Hepatocyte (in vitro differentiated cells): ENCODE measurements around the gene C1orf198. TPM values are rescaled to one million over a fixed set of nuclear protein-coding genes. Genes with fewer than 3 reads are reported as not detected.
A peak's percentile ranks its signal among the peaks of the same experiment; 100 is the strongest.

Source experiments
- DNase-seq: peaks from one replicate; pipeline ENCODE4 v3.0.0-alpha.2; 2016; ENCODE audit warnings: low spot score
- H2AFZ ChIP-seq: fragments of 200-600 bp; sonication (generic); 2 replicates; pipeline ENCODE4 v1.6.0; 2016; ENCODE audit warnings: antibody characterized with exemption, mild to moderate bottlenecking
- H3K27ac ChIP-seq: fragments of 200-600 bp; sonication (generic); 2 replicates; pipeline ENCODE4 v1.5.1; 2016; ENCODE audit warnings: mild to moderate bottlenecking
- H3K27me3 ChIP-seq: fragments of 200-600 bp; sonication (generic); 2 replicates; pipeline ENCODE4 v1.6.1; 2016
- H3K36me3 ChIP-seq: fragments of 200-600 bp; sonication (generic); replicated peaks from 2 replicates; pipeline ENCODE4 v1.5.1; 2016; ENCODE audit warnings: low read depth; ENCODE audit not compliant: insufficient read depth
- H3K4me1 ChIP-seq: fragments of 200-600 bp; sonication (generic); 2 replicates; pipeline ENCODE4 v1.5.1; 2016; ENCODE audit warnings: mild to moderate bottlenecking, moderate library complexity; ENCODE audit not compliant: insufficient read depth
- H3K4me2 ChIP-seq: fragments of 200-600 bp; sonication (generic); 2 replicates; pipeline ENCODE4 v1.6.0; 2016
- H3K4me3 ChIP-seq: fragments of 200-600 bp; sonication (generic); 2 replicates; pipeline ENCODE4 v1.5.1; 2016; ENCODE audit warnings: mild to moderate bottlenecking
- H3K79me2 ChIP-seq: fragments of 200-600 bp; sonication (generic); 2 replicates; pipeline ENCODE4 v1.6.0; 2017; ENCODE audit warnings: mild to moderate bottlenecking
- H3K9me2 ChIP-seq: fragments of 200-600 bp; sonication (generic); replicated peaks from 2 replicates; pipeline ENCODE4 v1.6.0; 2017; ENCODE audit warnings: mild to moderate bottlenecking; ENCODE audit not compliant: insufficient read depth
- H3K9me3 ChIP-seq: fragments of 200-600 bp; sonication (generic); 2 replicates; pipeline ENCODE4 v1.5.1; 2016; ENCODE audit warnings: low read depth, mild to moderate bottlenecking
- H4K20me1 ChIP-seq: fragments of 200-600 bp; sonication (generic); 2 replicates; pipeline ENCODE4 v1.6.0; 2016; ENCODE audit warnings: mild to moderate bottlenecking; ENCODE audit not compliant: insufficient read depth, poor library complexity, severe bottlenecking
- CTCF ChIP-seq: fragments of 200-600 bp; sonication (generic); IDR thresholded peaks from 2 replicates; pipeline ENCODE4 v1.5.1; 2016; ENCODE audit warnings: antibody characterized with exemption, mild to moderate bottlenecking; ENCODE audit not compliant: poor library complexity
- EZH2 ChIP-seq: fragments of 200-600 bp; sonication (generic); IDR thresholded peaks from 2 replicates; pipeline ENCODE4 v1.6.1; 2016; ENCODE audit warnings: antibody characterized with exemption, mild to moderate bottlenecking, borderline replicate concordance
- EZH2phosphoT487 ChIP-seq: fragments of 200-600 bp; sonication (generic); IDR thresholded peaks from one replicate; pipeline ENCODE4 v1.6.1; 2018; ENCODE audit warnings: antibody characterized with exemption, mild to moderate bottlenecking, low read depth, moderate library complexity; ENCODE audit not compliant: unreplicated experiment, severe bottlenecking
- WGBS: methylation state at CpG from one replicate; pipeline ENCODE4 v1.1.6; 2016; ENCODE audit warnings: low lambda C conversion rate; ENCODE audit errors: missing lambda C conversion rate; 5-methylcytosine and 5-hydroxymethylcytosine counted together
- polyA plus RNA-seq: library from polyadenylated mRNA; unstranded; fragments of >200 nt; fragmentation: Nextera tagmentation; extraction: Ambion mirVana; gene quantifications from 2 replicates; pipeline ENCODE4 v1.2.1, GENCODE V29; 2016
- total RNA-seq: library from RNA; depleted of rRNA; stranded (reverse); fragments of >200 nt; gene quantifications from 2 replicates; pipeline ENCODE4 v1.2.3, GENCODE V29; 2014

C1orf198 gene
- total and polyA plus RNA-seq, 2 experiments from 2014 or later, result 41.4 to 56.9 TPM

- Histone ChIP-seq H3K27ac (no peak overlapping the region), H3K4me2 (no peak overlapping the region), H3K4me3 (no peak overlapping the region), H4K20me1 (no peaks in the 10 kb centered on the region), H3K9me2 (no peaks in the 10 kb centered on the region), H3K27me3 (no peaks in the 10 kb centered on the region), H2AFZ (no peak overlapping the region), H3K9me3 (no peaks in the 10 kb centered on the region), H3K36me3 (no peaks in the 10 kb centered on the region), H3K79me2 (no peaks in the 10 kb centered on the region), H3K4me1 (no peaks in the 10 kb centered on the region)
- DNase-seq, result peak; percentile 86
- WGBS, result 28% methylated on average over 7 of the region's 7 CpGs
- TF ChIP-seq CTCF (peak; percentile 83), EZH2phosphoT487 (no peak)
These were observed 70.4 kb downstream of the C1orf198 start for GRCh38 chr1:230797942-230798365.

GRCh38 chr1:230797376-230797920 is 70.9 kb downstream of the C1orf198 start:
- no peaks in the 10 kb centered on the region for H3K27me3 ChIP-seq
- no peaks in the 10 kb centered on the region for H3K9me3 ChIP-seq
- no peaks in the 10 kb centered on the region for H3K36me3 ChIP-seq
- TF ChIP-seq EZH2phosphoT487 (no peak), CTCF (no peak), EZH2 (no peak)
- H3K4me2 ChIP-seq, result no peak overlapping the region
- no peak overlapping the region for H3K4me3 ChIP-seq
- 79% methylated on average over 13 of the region's 13 CpGs for WGBS
- H3K79me2 ChIP-seq, result no peaks in the 10 kb centered on the region
- DNase-seq, result no peak
- H3K4me1 ChIP-seq, result no peaks in the 10 kb centered on the region
- H2AFZ ChIP-seq, result no peak overlapping the region
- H3K9me2 ChIP-seq, result no peaks in the 10 kb centered on the region
- no peak overlapping the region for H3K27ac ChIP-seq
- H4K20me1 ChIP-seq, result no peaks in the 10 kb centered on the region

- TF ChIP-seq EZH2phosphoT487 (no peak), EZH2 (no peak)
- no peaks in the 10 kb centered on the region for H3K9me2 ChIP-seq
- no peaks in the 10 kb centered on the region for H3K9me3 ChIP-seq
- 34% methylated on average over 2 of the region's 2 CpGs for WGBS
- H4K20me1 ChIP-seq, result no peaks in the 10 kb centered on the region
- no peak overlapping the region for H3K4me3 ChIP-seq
- no peaks in the 10 kb centered on the region for H3K4me1 ChIP-seq
- H3K27ac ChIP-seq, result no peak overlapping the region
- no peaks in the 10 kb centered on the region for H3K36me3 ChIP-seq
- H3K27me3 ChIP-seq, result no peaks in the 10 kb centered on the region
- DNase-seq, result no peak
- no peaks in the 10 kb centered on the region for H3K79me2 ChIP-seq
- no peak overlapping the region for H3K4me2 ChIP-seq
- H2AFZ ChIP-seq, result no peak overlapping the region
These were observed 71.7 kb downstream of the C1orf198 start for GRCh38 chr1:230796626-230797025.

GRCh38 chr1:230794871-230795605 is 73.3 kb downstream of the C1orf198 start:
- no peaks in the 10 kb centered on the region for H3K4me1 ChIP-seq
- 83% methylated on average over 19 of the region's 19 CpGs for WGBS
- H3K4me3 ChIP-seq, result no peak overlapping the region
- no peaks in the 10 kb centered on the region for H3K9me2 ChIP-seq
- no peaks in the 10 kb centered on the region for H3K27me3 ChIP-seq
- TF ChIP-seq CTCF (no peak), EZH2phosphoT487 (no peak), EZH2 (no peak)
- no peaks in the 10 kb centered on the region for H3K79me2 ChIP-seq
- H3K36me3 ChIP-seq, result no peaks in the 10 kb centered on the region
- peak overlapping the region; percentile 51 for H3K27ac ChIP-seq
- no peak overlapping the region for H2AFZ ChIP-seq
- H3K4me2 ChIP-seq, result no peak overlapping the region
- H4K20me1 ChIP-seq, result no peaks in the 10 kb centered on the region
- DNase-seq, result no peak
- no peaks in the 10 kb centered on the region for H3K9me3 ChIP-seq
